H1 (cell line): ENCODE data around the gene KIDINS220. TPM values are rescaled to one million over a fixed set of nuclear protein-coding genes. Genes with fewer than 3 reads are reported as not detected.

Experiments
- CTCF ChIA-PET: fragments of 300-600 bp; sonication (Branson Sonifier 250); formaldehyde crosslinking; loops from one replicate; lab custom pipeline; 2021; ENCODE audit not compliant: partially characterized antibody; lab: Charles Lee
- POLR2A ChIA-PET: fragments of 300-600 bp; sonication (Branson Sonifier 250); formaldehyde crosslinking; loops from one replicate; lab custom pipeline; 2021; ENCODE audit warnings: inconsistent platforms; ENCODE audit not compliant: partially characterized antibody; lab: Charles Lee
- DNase-seq, 2 experiments: peaks; one replicate each; pipeline versions ENCODE4 v3.0.0 to v3.0.0-alpha.2; 2010 to 2022; ENCODE audit warnings: low spot score in 2 of 2, low read depth in 1 of 2, mixed read lengths in 1 of 2
- FAIRE-seq: peaks from 2 replicates; lab custom pipeline; 2011; peaks lifted over from hg19 to GRCh38; lab: Jason Lieb, UNC
- H2AFZ ChIP-seq: 2 replicates; pipeline ENCODE4 v1.8.1; 2012; ENCODE audit warnings: low read length, inconsistent platforms
- H2AK5ac ChIP-seq: 2 replicates; pipeline ENCODE4 v1.6.1; 2013; ENCODE audit warnings: low read depth, low read length
- H2BK120ac ChIP-seq: replicated peaks from 2 replicates; pipeline ENCODE3; 2013; ENCODE audit warnings: low read depth, low read length, inconsistent platforms
- H2BK12ac ChIP-seq: 2 replicates; pipeline ENCODE4 v1.6.1; 2013; ENCODE audit warnings: low read depth, low read length
- H2BK15ac ChIP-seq: 2 replicates; pipeline ENCODE4 v1.6.1; 2013; ENCODE audit warnings: low read length
- H2BK20ac ChIP-seq: 2 replicates; pipeline ENCODE4 v1.6.1; 2013; ENCODE audit warnings: low read length
- H2BK5ac ChIP-seq: 2 replicates; pipeline ENCODE4 v1.6.1; 2013; ENCODE audit warnings: low read depth, low read length
- H3K14ac ChIP-seq: 2 replicates; pipeline ENCODE4 v1.6.1; 2013; ENCODE audit warnings: inconsistent platforms; ENCODE audit not compliant: insufficient read length
- H3K18ac ChIP-seq: 2 replicates; pipeline ENCODE4 v1.6.1; 2013; ENCODE audit warnings: low read length; ENCODE audit errors: extremely low read depth
- H3K23ac ChIP-seq: 2 replicates; pipeline ENCODE4 v1.6.1; 2013; ENCODE audit warnings: inconsistent platforms; ENCODE audit not compliant: insufficient read length
- H3K23me2 ChIP-seq: 2 replicates; pipeline ENCODE4 v1.6.1; 2013; ENCODE audit warnings: low read depth, low read length
- H3K27ac ChIP-seq: 2 replicates; pipeline ENCODE4 v1.6.1; 2011; ENCODE audit warnings: low read depth, low read length, inconsistent platforms
- H3K27me3 ChIP-seq, 4 experiments: replicated peaks in 1 of 4; 1 replicate in 1 of 4; 2 replicates in 3 of 4; pipeline versions ENCODE4 v1.6.1 to v1.8.1; 2011 to 2013; ENCODE audit warnings: low read length in 3 of 4, mild to moderate bottlenecking in 3 of 4, inconsistent platforms in 2 of 4, mixed read lengths in 2 of 4, moderate library complexity in 1 of 4; ENCODE audit not compliant: control insufficient read depth in 3 of 4, insufficient read depth in 3 of 4; ENCODE audit errors: extremely low read depth in 1 of 4
- H3K36me3 ChIP-seq, 4 experiments: 2 replicates each; pipeline versions ENCODE4 v1.6.1 to v1.8.1; 2011 to 2013; ENCODE audit warnings: mild to moderate bottlenecking in 4 of 4, low read length in 3 of 4, moderate library complexity in 2 of 4, control low read depth in 1 of 4, inconsistent platforms in 1 of 4; ENCODE audit not compliant: insufficient read depth in 4 of 4, control insufficient read depth in 2 of 4
- H3K4ac ChIP-seq: replicated peaks from 2 replicates; pipeline ENCODE3; 2013; ENCODE audit warnings: low read length, low read depth, mixed read lengths, inconsistent platforms; ENCODE audit not compliant: insufficient read length
- H3K4me1 ChIP-seq, 4 experiments: replicated peaks in 1 of 4; 1 replicate in 1 of 4; 2 replicates in 3 of 4; pipeline versions ENCODE4 v1.6.1 to v1.8.1; 2011 to 2013; ENCODE audit warnings: low read length in 3 of 4, inconsistent platforms in 2 of 4, mixed read lengths in 1 of 4; ENCODE audit not compliant: insufficient read depth in 4 of 4, control insufficient read depth in 3 of 4
- H3K4me2 ChIP-seq, 2 experiments: 2 replicates each; pipeline versions ENCODE4 v1.6.1 to v1.8.1; 2011 to 2013; ENCODE audit warnings: low read depth in 2 of 2, low read length in 2 of 2, control low read depth in 1 of 2, inconsistent platforms in 1 of 2, mild to moderate bottlenecking in 1 of 2; ENCODE audit not compliant: insufficient read depth in 1 of 2
- H3K4me3 ChIP-seq, 4 experiments: fragments of 200-600, 300-600 bp in 1 of 4; sonication (generic), shearing (Covaris generic), sonication (Bioruptor Twin) in 1 of 4; 2 replicates each; pipeline versions ENCODE4 v1.5.1 to v1.8.1; 2011 to 2016; ENCODE audit warnings: low read length in 4 of 4, low read depth in 3 of 4, control low read depth in 2 of 4, inconsistent platforms in 2 of 4, mild to moderate bottlenecking in 2 of 4, mixed read lengths in 1 of 4, moderate library complexity in 1 of 4; ENCODE audit not compliant: insufficient read depth in 2 of 4; ENCODE audit errors: extremely low read depth in 1 of 4
- H3K56ac ChIP-seq: replicated peaks from 2 replicates; pipeline ENCODE3; 2013; ENCODE audit warnings: low read depth, mild to moderate bottlenecking, mixed read lengths, low read length, inconsistent platforms; ENCODE audit not compliant: insufficient read length
- H3K79me1 ChIP-seq: 2 replicates; pipeline ENCODE4 v1.6.1; 2013; ENCODE audit warnings: low read depth, low read length, control low read depth
- H3K79me2 ChIP-seq, 2 experiments: 2 replicates each; pipeline versions ENCODE4 v1.6.1 to v1.8.1; 2012 to 2013; ENCODE audit warnings: low read length in 2 of 2, mild to moderate bottlenecking in 2 of 2, inconsistent platforms in 1 of 2; ENCODE audit not compliant: insufficient read depth in 2 of 2, control insufficient read depth in 1 of 2
- H3K9ac ChIP-seq, 4 experiments: replicated peaks in 1 of 4; 1 replicate in 1 of 4; 2 replicates in 3 of 4; pipeline versions ENCODE4 v1.6.1 to v1.8.1; 2011 to 2013; ENCODE audit warnings: low read depth in 3 of 4, low read length in 3 of 4, control low read depth in 2 of 4, mild to moderate bottlenecking in 2 of 4, moderate library complexity in 2 of 4, inconsistent platforms in 1 of 4; ENCODE audit errors: extremely low read depth in 1 of 4
- H3K9me3 ChIP-seq, 2 experiments: 2 replicates each; pipeline versions ENCODE4 v1.6.1 to v1.8.1; 2012 to 2013; ENCODE audit warnings: mild to moderate bottlenecking in 2 of 2, moderate library complexity in 2 of 2, control low read depth in 1 of 2, inconsistent platforms in 1 of 2, low read depth in 1 of 2, low read length in 1 of 2, mixed read lengths in 1 of 2; ENCODE audit not compliant: insufficient read depth in 2 of 2
- H4K20me1 ChIP-seq, 2 experiments: replicated peaks in 1 of 2; 2 replicates each; pipeline versions ENCODE3 to v1.8.1; 2011 to 2013; ENCODE audit warnings: inconsistent platforms in 2 of 2, low read length in 2 of 2, mild to moderate bottlenecking in 1 of 2; ENCODE audit not compliant: insufficient read depth in 2 of 2, control insufficient read depth in 1 of 2
- H4K5ac ChIP-seq: 2 replicates; pipeline ENCODE4 v1.6.1; 2013; ENCODE audit warnings: low read length, low read depth, mixed read lengths, inconsistent platforms; ENCODE audit not compliant: insufficient read length
- H4K8ac ChIP-seq: 2 replicates; pipeline ENCODE4 v1.8.0; 2013; ENCODE audit warnings: mild to moderate bottlenecking, moderate library complexity, low read length, inconsistent platforms; ENCODE audit not compliant: insufficient read depth; ENCODE audit errors: extremely low read depth
- H4K91ac ChIP-seq: replicated peaks from 2 replicates; pipeline ENCODE3; 2013; ENCODE audit warnings: low read length, mixed read lengths, inconsistent platforms; ENCODE audit not compliant: insufficient read length
- KDM1A ChIP-seq: fragments of 200-600, 300-600 bp; sonication (generic); IDR thresholded peaks from 2 replicates; pipeline ENCODE4 v1.7.1; 2016; ENCODE audit warnings: mild to moderate bottlenecking, low read length, borderline replicate concordance
- SUZ12 ChIP-seq: fragments of 200-600 bp; sonication (generic); IDR thresholded peaks from 2 replicates; pipeline ENCODE4 v1.6.1; 2012; ENCODE audit warnings: mild to moderate bottlenecking, inconsistent platforms, low read length, moderate library complexity, mixed read lengths
- TEAD4 ChIP-seq: IDR thresholded peaks from 2 replicates; pipeline ENCODE4 v1.6.1; 2012; ENCODE audit warnings: low read depth, low read length, inconsistent platforms, mixed read lengths
- WGBS, 2 experiments: shearing (Covaris generic) in 1 of 2; methylation state at CpG; one replicate each; pipeline versions ENCODE4 v1.1.6 to v1.1.7; 2013 to 2015; ENCODE audit warnings: low lambda C conversion rate in 2 of 2, mixed read lengths in 2 of 2, inconsistent platforms in 1 of 2, low coverage in 1 of 2, missing lambda C conversion rate in 1 of 2; ENCODE audit not compliant: insufficient replicate concordance in 2 of 2, insufficient coverage in 1 of 2, insufficient read length in 1 of 2; ENCODE audit errors: extremely low coverage in 1 of 2, missing lambda C conversion rate in 1 of 2; 5-methylcytosine and 5-hydroxymethylcytosine counted together
- polyA plus RNA-seq, 7 experiments: library from polyadenylated mRNA; depleted of rRNA in 3 of 7; stranded (reverse) in 5 of 7; unstranded in 2 of 7; fragments of >200 nt in 5 of 7; fragments of 200-250 nt in 2 of 7; gene quantifications; 1 replicate in 5 of 7; 2 replicates in 1 of 7; 4 replicates in 1 of 7; pipeline versions ENCODE4 v1.2.1 to v1.2.3, GENCODE V29; 2011 to 2013; ENCODE audit warnings: missing spikeins in 2 of 7, mixed read lengths in 2 of 7
- total RNA-seq: library from RNA; stranded (reverse); fragmentation: NEBNext Ultra II Directional; extraction: Animal tissue kit (Norgen Biotek cat#: 25700); gene quantifications from 2 replicates; pipeline ENCODE4 v1.2.1, GENCODE V29; 2021
- TF ChIP-seq, protein P1 (sequence below): IDR thresholded peaks from 2 replicates; pipeline ENCODE4 v1.6.1; 2011; ENCODE audit warnings: low read depth, mild to moderate bottlenecking, low read length; ENCODE audit not compliant: insufficient read depth

Gene KIDINS220
- total and polyA plus RNA-seq, 2 of the 8 experiments (the other 6 are each of a cell fraction or from before 2014, with no cell fraction given): 21.2 to 27.1 TPM

DNA sequence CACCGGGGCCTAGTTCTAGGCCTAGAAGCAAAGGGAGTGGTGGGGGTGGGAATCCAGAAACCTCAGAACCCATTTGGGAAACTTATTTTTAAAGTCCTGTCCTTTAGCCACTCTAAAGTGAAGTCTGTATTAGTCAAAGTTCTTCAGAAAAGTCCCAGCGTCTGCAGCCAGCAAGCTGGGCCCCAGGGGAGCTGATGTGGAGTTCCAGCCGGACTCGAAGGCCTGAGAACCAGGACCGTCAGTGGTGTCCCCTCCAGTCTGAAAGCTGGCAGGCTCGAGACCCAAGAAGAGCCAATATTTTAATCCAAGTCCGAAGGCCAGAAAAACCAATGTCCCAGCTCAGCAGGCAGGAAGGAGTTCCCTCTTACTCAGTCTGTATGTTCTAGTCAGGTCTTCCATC is 123.1 kb downstream of the KIDINS220 start:
- Histone ChIP-seq H4K5ac (no peak overlapping the region), H3K36me3 (no peaks in the 10 kb centered on the region), H3K9me3 (no peaks in the 10 kb centered on the region), H3K9ac (no peak overlapping the region), H2BK12ac (no peak overlapping the region), H3K23ac (no peak overlapping the region), H2BK20ac (no peak overlapping the region), H3K4me2 (no peak overlapping the region), H3K4me3 (no peak overlapping the region), H3K23me2 (no peaks in the 10 kb centered on the region; the same call in 1 of the 2 replicates), H2BK15ac (no peak overlapping the region), H4K8ac (no peak overlapping the region), H2BK120ac (no peak overlapping the region), H3K79me2 (no peaks in the 10 kb centered on the region), H3K79me1 (no peaks in the 10 kb centered on the region), H2AK5ac (no peak overlapping the region), H4K20me1 (no peaks in the 10 kb centered on the region), H2BK5ac (no peak overlapping the region), H3K27ac (no peak overlapping the region), H3K27me3 (no peaks in the 10 kb centered on the region), H3K4ac (no peak overlapping the region), H3K18ac (no peak overlapping the region), H3K14ac (no peak overlapping the region), H2AFZ (no peak overlapping the region), H3K56ac (no peak overlapping the region), H4K91ac (no peak overlapping the region), H3K4me1 (no peaks in the 10 kb centered on the region)
- CTCF ChIA-PET: interaction anchor here (0.6 to 0.7 kb wide), 2 partner anchors 42 to 220 kb away, joined by 3 read pairs; no protein-coding TSS in a partner anchor
- POLR2A ChIA-PET: no interaction called here
- TF ChIP-seq SUZ12: no peak
- TF ChIP-seq, protein P1, sequence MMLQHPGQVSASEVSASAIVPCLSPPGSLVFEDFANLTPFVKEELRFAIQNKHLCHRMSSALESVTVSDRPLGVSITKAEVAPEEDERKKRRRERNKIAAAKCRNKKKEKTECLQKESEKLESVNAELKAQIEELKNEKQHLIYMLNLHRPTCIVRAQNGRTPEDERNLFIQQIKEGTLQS: no peak
- no peak for TF ChIP-seq KDM1A
- no peak for TF ChIP-seq TEAD4
- FAIRE-seq: no peak
- 95% methylated on average over 7 of the region's 7 CpGs; no CpG with 5 or more reads in 1 of the 2 experiments for WGBS, 2 experiments
- no peak for DNase-seq
